HG03571 (cell line): ENCODE data around the gene XAB2.
A peak's percentile ranks its signal among the peaks of the same experiment; 100 is the strongest.
"Not testable (repeated sequence)": the region's sequence is repeated elsewhere in the genome, so short reads cannot be mapped to it uniquely, and the experiment has no call there.

Source experiments
- ATAC-seq: cut with Tn5 transposase; IDR thresholded peaks from one replicate; pipeline ENCODE4 v1.9.1; 2021; ENCODE audit not compliant: unreplicated experiment

Gene XAB2

GRCh38 chr19:7650148-7650547 lies 20.8 kb upstream of the XAB2 start:
- no peak for ATAC-seq

- ATAC-seq, result no peak
These were observed 19.1 kb upstream of the XAB2 start for GRCh38 chr19:7648265-7649014.

GRCh38 chr19:7647156-7647555 lies 17.8 kb upstream of the XAB2 start:
- ATAC-seq, result no peak

GRCh38 chr19:7646426-7646700 lies 17.0 kb upstream of the XAB2 start:
- ATAC-seq, result no peak

- ATAC-seq, result no peak
These were observed 16.5 kb upstream of the XAB2 start for GRCh38 chr19:7645656-7646425.

GRCh38 chr19:7645163-7645562 lies 15.8 kb upstream of the XAB2 start:
- no peak for ATAC-seq

- no peak for ATAC-seq
These were observed 15.2 kb upstream of the XAB2 start for GRCh38 chr19:7644550-7644877.

GRCh38 chr19:7643629-7644549 lies 14.5 kb upstream of the XAB2 start:
- not testable (repeated sequence) for ATAC-seq

- ATAC-seq, result no peak
These were observed 13.7 kb upstream of the XAB2 start for GRCh38 chr19:7643031-7643415.

- no peak for ATAC-seq
These were observed 13.1 kb upstream of the XAB2 start for GRCh38 chr19:7642295-7643030.

- no peak for ATAC-seq
These were observed 12.2 kb upstream of the XAB2 start for GRCh38 chr19:7641290-7642276.

GRCh38 chr19:7640803-7641202 lies 11.5 kb upstream of the XAB2 start:
- ATAC-seq, result no peak

GRCh38 chr19:7639863-7640348 lies 10.6 kb upstream of the XAB2 start:
- no peak for ATAC-seq

- no peak for ATAC-seq
These were observed 9.6 kb upstream of the XAB2 start for GRCh38 chr19:7638802-7639465.

- ATAC-seq, result no peak
These were observed 8.3 kb upstream of the XAB2 start for GRCh38 chr19:7637374-7638256.

GRCh38 chr19:7636691-7637373 lies 7.5 kb upstream of the XAB2 start, which contains the start of gene STXBP2:
Gene STXBP2 (plus strand): TSS chr19:7637110. CDS start chr19:7637150, 40 bp downstream.
- ATAC-seq, result peak; percentile 57

GRCh38 chr19:7636317-7636690 lies 7.0 kb upstream of the XAB2 start:
- no peak for ATAC-seq

- no peak for ATAC-seq
These were observed 6.3 kb upstream of the XAB2 start for GRCh38 chr19:7635670-7636069.
